ENCODE data around the gene USP13. TPM values are rescaled to one million over a fixed set of nuclear protein-coding genes. Genes with fewer than 3 reads are reported as not detected.
"Not testable (repeated sequence)": the region's sequence is repeated elsewhere in the genome, so short reads cannot be mapped to it uniquely, and the experiment has no call there.

The USP13 gene
- total and polyA plus RNA-seq, 12 donors: 6.9 to 61.1 (median 35.0) TPM

DNA sequence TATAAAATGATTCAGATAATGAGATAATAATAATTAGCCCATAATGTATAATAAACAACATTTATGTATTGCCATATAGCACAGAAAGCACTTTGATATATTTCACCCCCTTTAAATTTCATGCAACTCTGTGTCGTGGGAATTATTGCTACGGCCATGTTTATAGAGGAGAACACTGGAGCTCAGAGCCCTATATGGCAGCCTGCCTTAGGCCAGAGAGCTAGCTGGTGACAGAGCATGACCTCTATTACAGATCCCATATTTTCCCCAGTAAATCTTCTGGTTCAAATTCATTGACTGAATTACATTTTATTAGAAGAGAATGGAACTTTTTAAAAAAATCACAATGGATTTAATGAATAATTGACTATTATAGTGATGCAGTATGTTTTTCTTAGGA, 25.0 kb downstream of the USP13 start:
- Histone ChIP-seq H3K36me3 (replicated peaks in 1 of 2) (no peaks in the 10 kb centered on the region), H3K4me3 (no peak overlapping the region), H3K27me3 (no peaks in the 10 kb centered on the region), H3K9me3 (replicated peaks in 1 of 3) (no peaks in the 10 kb centered on the region), H3K4me1 (replicated peaks in 1 of 2) (peaks cover 11 to 46% of the 10 kb centered on the region in 2 donors), H3K27ac (no peak overlapping the region)
- intact Hi-C loops (cut with DNase I): no loop called here
- DNase-seq: no peak
- TF ChIP-seq, protein P1, sequence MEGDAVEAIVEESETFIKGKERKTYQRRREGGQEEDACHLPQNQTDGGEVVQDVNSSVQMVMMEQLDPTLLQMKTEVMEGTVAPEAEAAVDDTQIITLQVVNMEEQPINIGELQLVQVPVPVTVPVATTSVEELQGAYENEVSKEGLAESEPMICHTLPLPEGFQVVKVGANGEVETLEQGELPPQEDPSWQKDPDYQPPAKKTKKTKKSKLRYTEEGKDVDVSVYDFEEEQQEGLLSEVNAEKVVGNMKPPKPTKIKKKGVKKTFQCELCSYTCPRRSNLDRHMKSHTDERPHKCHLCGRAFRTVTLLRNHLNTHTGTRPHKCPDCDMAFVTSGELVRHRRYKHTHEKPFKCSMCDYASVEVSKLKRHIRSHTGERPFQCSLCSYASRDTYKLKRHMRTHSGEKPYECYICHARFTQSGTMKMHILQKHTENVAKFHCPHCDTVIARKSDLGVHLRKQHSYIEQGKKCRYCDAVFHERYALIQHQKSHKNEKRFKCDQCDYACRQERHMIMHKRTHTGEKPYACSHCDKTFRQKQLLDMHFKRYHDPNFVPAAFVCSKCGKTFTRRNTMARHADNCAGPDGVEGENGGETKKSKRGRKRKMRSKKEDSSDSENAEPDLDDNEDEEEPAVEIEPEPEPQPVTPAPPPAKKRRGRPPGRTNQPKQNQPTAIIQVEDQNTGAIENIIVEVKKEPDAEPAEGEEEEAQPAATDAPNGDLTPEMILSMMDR (IDR thresholded peaks at IDR 0.05): no peak
- no peak for TF ChIP-seq POLR2A (IDR thresholded peaks at IDR 0.05)
- 80 to 93% (median 87%) methylated on average over 2 of the region's 2 CpGs for WGBS, 4 donors

DNA sequence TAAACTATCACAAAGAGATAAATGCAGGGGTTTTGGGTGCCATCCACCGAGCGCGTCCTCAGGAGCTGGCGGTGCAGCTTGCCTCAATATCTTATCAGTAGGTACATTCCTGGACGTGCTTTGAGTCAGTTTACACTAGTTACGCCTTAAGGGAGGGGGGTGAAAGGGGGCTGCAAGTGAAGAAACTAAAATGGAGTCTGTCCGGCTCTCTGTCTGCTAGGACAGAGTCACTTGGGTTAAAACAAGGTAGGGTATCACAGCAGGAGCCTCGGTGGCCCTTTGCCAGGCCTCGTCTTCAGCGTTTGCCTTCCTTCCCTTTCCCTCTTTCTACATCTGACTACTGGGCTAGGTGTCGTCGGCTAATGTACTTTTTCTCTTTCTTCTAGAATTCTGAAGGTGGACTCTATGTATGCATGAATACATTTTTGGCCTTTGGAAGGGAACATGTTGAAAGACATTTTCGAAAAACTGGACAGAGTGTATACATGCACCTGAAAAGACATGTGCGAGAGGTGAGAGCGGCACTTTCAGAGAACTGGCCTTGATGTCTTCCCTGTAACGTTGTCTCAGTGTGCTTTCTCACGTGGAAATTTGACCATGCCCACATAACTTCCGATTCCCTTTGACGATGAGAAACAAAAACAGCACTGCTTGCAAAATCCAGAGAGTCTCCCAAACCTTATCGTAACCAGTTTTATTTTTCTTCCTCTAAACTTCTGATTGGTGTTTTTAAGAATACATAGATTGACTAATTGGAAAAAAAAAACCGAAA, 28.8 kb downstream of the USP13 start:
- 43 to 49% (median 44%) methylated on average over 21 of the region's 21 CpGs for WGBS, 4 donors
- H3K9me3 ChIP-seq (replicated peaks in 1 of 3): no peaks in the 10 kb centered on the region
- H3K27ac ChIP-seq: peak overlapping the region; percentile 26 to 89 (median 83)
- no peaks in the 10 kb centered on the region for H3K36me3 ChIP-seq (replicated peaks in 1 of 2)
- H3K4me1 ChIP-seq (replicated peaks in 1 of 2): peaks cover 3 to 51% of the 10 kb centered on the region in 2 donors
- intact Hi-C loops (cut with DNase I): no loop called here
- peak overlapping the region in 1 of 4 donors; percentile 30 for H3K4me3 ChIP-seq
- TF ChIP-seq POLR2A (IDR thresholded peaks at IDR 0.05): peak in 1 of 2 donors; percentile 60
- TF ChIP-seq, protein P1 (IDR thresholded peaks at IDR 0.05): no peak
- DNase-seq: peak in 6 of 7 donors; percentile 43 to 65 (median 52)
- no peaks in the 10 kb centered on the region for H3K27me3 ChIP-seq

DNA sequence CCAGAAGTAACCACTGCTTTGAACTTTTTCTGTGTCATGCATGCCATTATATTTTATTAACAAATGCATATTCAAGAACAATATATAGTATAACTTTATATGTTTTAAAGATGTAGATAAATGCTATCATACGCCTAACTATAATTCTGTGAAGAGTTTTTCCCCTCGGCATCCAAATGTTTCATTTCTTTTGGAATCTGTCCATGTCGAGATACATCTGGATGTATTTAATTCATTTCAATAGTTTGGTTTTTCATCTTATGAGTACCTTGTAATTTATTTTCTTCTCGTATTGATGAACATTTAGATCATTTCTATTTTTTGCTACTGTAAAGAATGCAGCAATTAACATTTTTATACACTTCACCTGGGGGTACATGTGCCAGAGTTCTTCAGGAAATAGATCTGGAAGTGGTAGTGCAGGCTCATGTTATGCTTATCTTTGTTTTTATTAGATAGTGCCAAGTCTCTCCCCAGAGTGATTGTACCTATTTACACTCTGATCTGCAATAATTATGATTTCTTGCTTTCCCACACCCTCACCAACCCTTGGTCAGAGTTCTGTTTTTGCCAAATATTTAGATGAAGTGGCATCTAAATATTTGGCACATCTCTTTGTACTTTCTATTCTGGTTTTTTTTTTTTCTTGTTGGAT, 29.7 kb downstream of the USP13 start:
- no peaks in the 10 kb centered on the region for H3K27me3 ChIP-seq
- no peaks in the 10 kb centered on the region for H3K9me3 ChIP-seq (replicated peaks in 1 of 3)
- H3K4me1 ChIP-seq (replicated peaks in 1 of 2): peaks cover 3 to 51% of the 10 kb centered on the region in 2 donors
- WGBS, 4 donors: 42 to 53% (median 44%) methylated on average over 4 of the region's 4 CpGs
- H3K36me3 ChIP-seq (replicated peaks in 1 of 2): no peaks in the 10 kb centered on the region
- intact Hi-C loops (cut with DNase I): no loop called here
- no peak for DNase-seq
- TF ChIP-seq POLR2A (IDR thresholded peaks at IDR 0.05): no peak
- TF ChIP-seq, protein P1 (IDR thresholded peaks at IDR 0.05): no peak
- H3K4me3 ChIP-seq: no peak overlapping the region
- H3K27ac ChIP-seq: peak overlapping the region in 3 of 5 donors; percentile 11 to 89 (median 69)

DNA sequence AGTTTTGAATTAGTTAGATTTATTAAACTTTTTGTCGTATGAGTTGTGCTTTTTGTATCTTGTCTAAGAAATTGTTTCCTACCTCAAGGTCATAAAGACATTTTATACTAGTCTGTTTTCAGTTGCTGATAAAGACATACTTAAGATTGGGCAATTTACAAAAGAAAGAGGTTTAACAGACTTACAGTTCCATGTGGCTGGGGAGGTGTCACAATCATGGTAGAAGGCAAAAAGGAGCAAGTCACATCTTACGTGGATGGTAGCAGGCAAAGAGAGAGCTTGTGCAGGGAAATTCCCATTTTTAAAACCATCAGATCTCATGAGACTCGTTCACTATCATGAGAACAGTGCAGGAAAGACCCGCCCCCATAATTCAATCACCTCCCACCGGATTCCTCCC, 30.4 kb downstream of the USP13 start:
- intact Hi-C loops (cut with DNase I); H3K9me3 ChIP-seq (replicated peaks in 1 of 3); H3K27me3 ChIP-seq; H3K4me3 ChIP-seq; H3K36me3 ChIP-seq (replicated peaks in 1 of 2): not testable (repeated sequence)
- peak in 1 of 7 donors; percentile 22 for DNase-seq
- Histone ChIP-seq H3K4me1 (replicated peaks in 1 of 2) (peaks cover 3 to 46% of the 10 kb centered on the region in 2 donors), H3K27ac (peak overlapping the region in 3 of 5 donors; percentile 44 to 89 (median 62))
- WGBS, 4 donors: 58 to 65% (median 59%) methylated on average over 5 of the region's 5 CpGs

Measured in adrenal gland (tissue), 12 donors.